Measurements from ENCODE around the gene MAN2A2.

The MAN2A2 gene

GRCh38 chr15:90863987-90864386 lies 39.1 kb upstream of the MAN2A2 start:
- 92 to 94% methylated on average over 4 of the region's 4 CpGs for WGBS, 2 experiments
- Histone ChIP-seq H3K27ac (ENCODE audit: insufficient read depth, low read depth, low read length, poor library complexity, severe bottlenecking) (no peak overlapping the region), H3K27me3 (ENCODE audit: control insufficient read depth, insufficient read depth, low read length, poor library complexity, severe bottlenecking) (no peaks in the 10 kb centered on the region), H3K9me3 (ENCODE audit: control insufficient read depth, low read length) (no peaks in the 10 kb centered on the region), H3K4me1 (ENCODE audit: control insufficient read depth, insufficient read depth, low read length) (peaks cover 3% of the 10 kb centered on the region), H3K4me3 (ENCODE audit: insufficient read depth, low read depth, low read length) (no peak overlapping the region), H3K36me3 (ENCODE audit: control insufficient read depth, insufficient read depth, low read length) (no peaks in the 10 kb centered on the region)

- Histone ChIP-seq H3K4me1 (ENCODE audit: control insufficient read depth, insufficient read depth, low read length) (peaks cover 8% of the 10 kb centered on the region), H3K27me3 (ENCODE audit: control insufficient read depth, insufficient read depth, low read length, poor library complexity, severe bottlenecking) (no peaks in the 10 kb centered on the region), H3K27ac (ENCODE audit: insufficient read depth, low read depth, low read length, poor library complexity, severe bottlenecking) (no peak overlapping the region), H3K9me3 (ENCODE audit: control insufficient read depth, low read length) (no peaks in the 10 kb centered on the region), H3K4me3 (ENCODE audit: insufficient read depth, low read depth, low read length) (no peak overlapping the region), H3K36me3 (ENCODE audit: control insufficient read depth, insufficient read depth, low read length) (no peaks in the 10 kb centered on the region)
- WGBS, 2 experiments: 91% methylated on average over 10 of the region's 10 CpGs
Measured at GRCh38 chr15:90864507-90864906, 38.6 kb upstream of the MAN2A2 start.

- H3K27ac ChIP-seq (ENCODE audit: insufficient read depth, low read depth, low read length, poor library complexity, severe bottlenecking): no peak overlapping the region
- 95 to 96% methylated on average over 4 of the region's 4 CpGs for WGBS, 2 experiments
- no peaks in the 10 kb centered on the region for H3K27me3 ChIP-seq (ENCODE audit: control insufficient read depth, insufficient read depth, low read length, poor library complexity, severe bottlenecking)
- no peaks in the 10 kb centered on the region for H3K36me3 ChIP-seq (ENCODE audit: control insufficient read depth, insufficient read depth, low read length)
- no peaks in the 10 kb centered on the region for H3K9me3 ChIP-seq (ENCODE audit: control insufficient read depth, low read length)
- H3K4me3 ChIP-seq (ENCODE audit: insufficient read depth, low read depth, low read length): no peak overlapping the region
- H3K4me1 ChIP-seq (ENCODE audit: control insufficient read depth, insufficient read depth, low read length): peaks cover 11% of the 10 kb centered on the region
Measured at GRCh38 chr15:90865702-90866101, 37.4 kb upstream of the MAN2A2 start.

GRCh38 chr15:90866161-90866715 lies 36.9 kb upstream of the MAN2A2 start:
- Histone ChIP-seq H3K9me3 (ENCODE audit: control insufficient read depth, low read length) (no peaks in the 10 kb centered on the region), H3K27ac (ENCODE audit: insufficient read depth, low read depth, low read length, poor library complexity, severe bottlenecking) (no peak overlapping the region), H3K4me1 (ENCODE audit: control insufficient read depth, insufficient read depth, low read length) (peaks cover 11% of the 10 kb centered on the region), H3K36me3 (ENCODE audit: control insufficient read depth, insufficient read depth, low read length) (no peaks in the 10 kb centered on the region), H3K27me3 (ENCODE audit: control insufficient read depth, insufficient read depth, low read length, poor library complexity, severe bottlenecking) (no peaks in the 10 kb centered on the region), H3K4me3 (ENCODE audit: insufficient read depth, low read depth, low read length) (no peak overlapping the region)
- WGBS, 2 experiments: 88 to 91% methylated on average over 16 of the region's 16 CpGs

- H3K27me3 ChIP-seq (ENCODE audit: control insufficient read depth, insufficient read depth, low read length, poor library complexity, severe bottlenecking): peaks cover 2% of the 10 kb centered on the region
- H3K4me3 ChIP-seq (ENCODE audit: insufficient read depth, low read depth, low read length): no peak overlapping the region
- no peaks in the 10 kb centered on the region for H3K9me3 ChIP-seq (ENCODE audit: control insufficient read depth, low read length)
- peaks cover 11% of the 10 kb centered on the region for H3K4me1 ChIP-seq (ENCODE audit: control insufficient read depth, insufficient read depth, low read length)
- no peaks in the 10 kb centered on the region for H3K36me3 ChIP-seq (ENCODE audit: control insufficient read depth, insufficient read depth, low read length)
- WGBS, 2 experiments: 89 to 95% methylated on average over 2 to 3 of the region's 3 CpGs
- no peak overlapping the region for H3K27ac ChIP-seq (ENCODE audit: insufficient read depth, low read depth, low read length, poor library complexity, severe bottlenecking)
Measured at GRCh38 chr15:90866800-90867199, 36.3 kb upstream of the MAN2A2 start.

GRCh38 chr15:90868261-90868689 lies 34.8 kb upstream of the MAN2A2 start, which contains the start of gene FURIN:
Gene FURIN (plus strand): TSS chr15:90868588. CDS start chr15:90875741, 7,153 bp downstream.
- H3K4me3 ChIP-seq (ENCODE audit: insufficient read depth, low read depth, low read length): no peak within 1 kb of the TSS
- H3K4me1 ChIP-seq (ENCODE audit: control insufficient read depth, insufficient read depth, low read length): peaks cover 22% of the 10 kb centered on the region
- H3K27me3 ChIP-seq (ENCODE audit: control insufficient read depth, insufficient read depth, low read length, poor library complexity, severe bottlenecking): peaks cover 12% of the 10 kb centered on the region
- no peaks in the 10 kb centered on the region for H3K36me3 ChIP-seq (ENCODE audit: control insufficient read depth, insufficient read depth, low read length)
- H3K9me3 ChIP-seq (ENCODE audit: control insufficient read depth, low read length): no peaks in the 10 kb centered on the region
- 91 to 93% methylated on average over 6 of the region's 6 CpGs for WGBS, 2 experiments
- no peak within 1 kb of the TSS for H3K27ac ChIP-seq (ENCODE audit: insufficient read depth, low read depth, low read length, poor library complexity, severe bottlenecking)

- Histone ChIP-seq H3K27me3 (ENCODE audit: control insufficient read depth, insufficient read depth, low read length, poor library complexity, severe bottlenecking) (peaks cover 12% of the 10 kb centered on the region), H3K4me1 (ENCODE audit: control insufficient read depth, insufficient read depth, low read length) (peaks cover 31% of the 10 kb centered on the region), H3K36me3 (ENCODE audit: control insufficient read depth, insufficient read depth, low read length) (no peaks in the 10 kb centered on the region), H3K27ac (ENCODE audit: insufficient read depth, low read depth, low read length, poor library complexity, severe bottlenecking) (no peak overlapping the region), H3K9me3 (ENCODE audit: control insufficient read depth, low read length) (no peaks in the 10 kb centered on the region), H3K4me3 (ENCODE audit: insufficient read depth, low read depth, low read length) (no peak overlapping the region)
Measured at GRCh38 chr15:90869140-90869541, 34.0 kb upstream of the MAN2A2 start.

- Histone ChIP-seq H3K4me1 (ENCODE audit: control insufficient read depth, insufficient read depth, low read length) (peaks cover 35% of the 10 kb centered on the region), H3K27me3 (ENCODE audit: control insufficient read depth, insufficient read depth, low read length, poor library complexity, severe bottlenecking) (peaks cover 12% of the 10 kb centered on the region), H3K27ac (ENCODE audit: insufficient read depth, low read depth, low read length, poor library complexity, severe bottlenecking) (no peak overlapping the region), H3K4me3 (ENCODE audit: insufficient read depth, low read depth, low read length) (no peak overlapping the region), H3K9me3 (ENCODE audit: control insufficient read depth, low read length) (no peaks in the 10 kb centered on the region), H3K36me3 (ENCODE audit: control insufficient read depth, insufficient read depth, low read length) (no peaks in the 10 kb centered on the region)
- WGBS, 2 experiments: 55 to 58% methylated on average over 9 of the region's 9 CpGs
Measured at GRCh38 chr15:90869601-90870353, 33.3 kb upstream of the MAN2A2 start.

GRCh38 chr15:90870354-90871138 lies 32.6 kb upstream of the MAN2A2 start:
- 50% methylated on average over 19 of the region's 19 CpGs for WGBS, 2 experiments
- peak overlapping the region; percentile 56 for H3K4me3 ChIP-seq (ENCODE audit: insufficient read depth, low read depth, low read length)
- no peaks in the 10 kb centered on the region for H3K36me3 ChIP-seq (ENCODE audit: control insufficient read depth, insufficient read depth, low read length)
- no peaks in the 10 kb centered on the region for H3K9me3 ChIP-seq (ENCODE audit: control insufficient read depth, low read length)
- H3K4me1 ChIP-seq (ENCODE audit: control insufficient read depth, insufficient read depth, low read length): peaks cover 35% of the 10 kb centered on the region
- H3K27me3 ChIP-seq (ENCODE audit: control insufficient read depth, insufficient read depth, low read length, poor library complexity, severe bottlenecking): peaks cover 12% of the 10 kb centered on the region
- H3K27ac ChIP-seq (ENCODE audit: insufficient read depth, low read depth, low read length, poor library complexity, severe bottlenecking): no peak overlapping the region

GRCh38 chr15:90871139-90871715 lies 31.9 kb upstream of the MAN2A2 start:
- Histone ChIP-seq H3K4me3 (ENCODE audit: insufficient read depth, low read depth, low read length) (peak overlapping the region; percentile 56), H3K27ac (ENCODE audit: insufficient read depth, low read depth, low read length, poor library complexity, severe bottlenecking) (no peak overlapping the region), H3K27me3 (ENCODE audit: control insufficient read depth, insufficient read depth, low read length, poor library complexity, severe bottlenecking) (peaks cover 12% of the 10 kb centered on the region), H3K9me3 (ENCODE audit: control insufficient read depth, low read length) (no peaks in the 10 kb centered on the region), H3K4me1 (ENCODE audit: control insufficient read depth, insufficient read depth, low read length) (peaks cover 35% of the 10 kb centered on the region), H3K36me3 (ENCODE audit: control insufficient read depth, insufficient read depth, low read length) (no peaks in the 10 kb centered on the region)
- 1% methylated on average over 71 of the region's 71 CpGs for WGBS, 2 experiments
